ENCODE results near the gene ULK1. TPM values are rescaled to one million over a fixed set of nuclear protein-coding genes. Genes with fewer than 3 reads are reported as not detected.

Gene ULK1
- total and polyA plus RNA-seq, 2 donors (not counting 1 experiment from before 2014, with no cell fraction given) = 3.3 to 14.9 TPM

DNA sequence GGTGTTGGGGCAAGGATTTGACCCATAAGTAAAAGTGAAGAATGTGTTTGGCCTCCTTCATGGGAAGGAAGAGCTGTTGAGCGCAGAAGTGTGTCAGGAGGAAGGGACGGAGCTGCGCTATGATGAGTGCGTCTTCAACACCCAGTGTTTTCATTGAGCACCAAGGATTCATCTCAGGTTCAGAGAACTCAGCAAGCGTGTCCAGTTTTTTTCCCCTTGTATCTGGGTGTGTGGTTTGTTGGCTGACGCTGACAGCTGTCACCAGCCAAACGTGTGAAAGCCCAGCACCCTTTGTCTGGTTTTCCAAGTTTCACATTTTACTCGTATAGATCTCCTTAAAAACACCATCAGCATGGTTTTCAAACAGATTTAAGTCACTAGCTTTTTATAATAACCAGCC, 67.6 kb downstream of the ULK1 start:
- Histone ChIP-seq H4K20me1 (ENCODE audit: control insufficient read depth, extremely low read depth, insufficient read depth, low read length) (no peaks in the 10 kb centered on the region), H3K27me3 (ENCODE audit: control insufficient read depth, insufficient read depth, low read length) (no peaks in the 10 kb centered on the region), H3K27ac (ENCODE audit: insufficient read depth, low read length) (no peak overlapping the region), H3K9ac (ENCODE audit: insufficient read depth, low read length) (no peak overlapping the region), H3K4me1 (ENCODE audit: control insufficient read depth, extremely low read depth, insufficient read depth, low read length) (no peaks in the 10 kb centered on the region), H3K36me3 (ENCODE audit: control insufficient read depth, insufficient read depth, low read length) (no peaks in the 10 kb centered on the region), H3K4me3 (replicated peaks in 1 of 4; ENCODE audit: control extremely low read depth in 1 of 4, insufficient read depth in 1 of 4, low read depth in 3 of 4, low read length in 4 of 4) (no peak overlapping the region), H2AFZ (ENCODE audit: low read length) (no peak overlapping the region), H3K9me3 (ENCODE audit: control insufficient read depth, insufficient read depth, low read depth, low read length) (no peaks in the 10 kb centered on the region), H3K4me2 (ENCODE audit: extremely low read depth, insufficient read depth, low read length) (no peak overlapping the region), H3K79me2 (ENCODE audit: control insufficient read depth, insufficient read depth, low read length) (peaks cover 55% of the 10 kb centered on the region)
- DNase-seq (ENCODE audit: low read depth in 2 of 2) = no peak
- no peak for TF ChIP-seq EZH2 (IDR thresholded peaks at IDR 0.05; ENCODE audit: low read length, missing control alignments)
- TF ChIP-seq, protein P1, sequence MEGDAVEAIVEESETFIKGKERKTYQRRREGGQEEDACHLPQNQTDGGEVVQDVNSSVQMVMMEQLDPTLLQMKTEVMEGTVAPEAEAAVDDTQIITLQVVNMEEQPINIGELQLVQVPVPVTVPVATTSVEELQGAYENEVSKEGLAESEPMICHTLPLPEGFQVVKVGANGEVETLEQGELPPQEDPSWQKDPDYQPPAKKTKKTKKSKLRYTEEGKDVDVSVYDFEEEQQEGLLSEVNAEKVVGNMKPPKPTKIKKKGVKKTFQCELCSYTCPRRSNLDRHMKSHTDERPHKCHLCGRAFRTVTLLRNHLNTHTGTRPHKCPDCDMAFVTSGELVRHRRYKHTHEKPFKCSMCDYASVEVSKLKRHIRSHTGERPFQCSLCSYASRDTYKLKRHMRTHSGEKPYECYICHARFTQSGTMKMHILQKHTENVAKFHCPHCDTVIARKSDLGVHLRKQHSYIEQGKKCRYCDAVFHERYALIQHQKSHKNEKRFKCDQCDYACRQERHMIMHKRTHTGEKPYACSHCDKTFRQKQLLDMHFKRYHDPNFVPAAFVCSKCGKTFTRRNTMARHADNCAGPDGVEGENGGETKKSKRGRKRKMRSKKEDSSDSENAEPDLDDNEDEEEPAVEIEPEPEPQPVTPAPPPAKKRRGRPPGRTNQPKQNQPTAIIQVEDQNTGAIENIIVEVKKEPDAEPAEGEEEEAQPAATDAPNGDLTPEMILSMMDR (conservative IDR thresholded peaks at IDR 0.05 in 1 of 2, IDR thresholded peaks at IDR 0.05 in 1 of 2; ENCODE audit: low read depth in 1 of 2, low read length in 2 of 2) = no peak

DNA sequence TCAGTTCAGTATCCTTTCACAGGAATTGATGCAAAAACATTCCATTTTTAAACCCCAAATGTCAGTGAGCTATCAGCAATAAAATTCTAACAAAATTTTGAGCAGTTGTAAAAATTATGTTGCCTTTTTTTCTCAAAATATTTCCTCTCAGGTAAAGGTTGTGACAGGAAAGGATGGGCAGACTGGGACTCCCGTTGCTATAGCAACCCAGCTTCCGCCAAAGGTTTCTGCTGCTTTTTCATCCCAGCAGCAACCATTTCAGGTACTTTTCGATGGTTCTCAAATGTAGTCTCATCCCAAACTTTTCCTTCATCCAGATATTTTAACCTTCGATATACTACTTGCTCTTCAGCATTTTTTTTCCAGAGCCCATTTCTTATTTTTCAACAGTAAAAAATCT, 69.0 kb downstream of the ULK1 start:
- no peaks in the 10 kb centered on the region for H3K27me3 ChIP-seq (ENCODE audit: control insufficient read depth, insufficient read depth, low read length)
- H3K9ac ChIP-seq (ENCODE audit: insufficient read depth, low read length) = no peak overlapping the region
- H3K4me1 ChIP-seq (ENCODE audit: control insufficient read depth, extremely low read depth, insufficient read depth, low read length) = no peaks in the 10 kb centered on the region
- TF ChIP-seq, protein P1 (conservative IDR thresholded peaks at IDR 0.05 in 1 of 2, IDR thresholded peaks at IDR 0.05 in 1 of 2; ENCODE audit: low read depth in 1 of 2, low read length in 2 of 2) = no peak
- H3K36me3 ChIP-seq (ENCODE audit: control insufficient read depth, insufficient read depth, low read length) = no peaks in the 10 kb centered on the region
- no peaks in the 10 kb centered on the region for H3K9me3 ChIP-seq (ENCODE audit: control insufficient read depth, insufficient read depth, low read depth, low read length)
- H3K27ac ChIP-seq (ENCODE audit: insufficient read depth, low read length) = no peak overlapping the region
- H3K79me2 ChIP-seq (ENCODE audit: control insufficient read depth, insufficient read depth, low read length) = peaks cover 54% of the 10 kb centered on the region
- no peak overlapping the region for H3K4me2 ChIP-seq (ENCODE audit: extremely low read depth, insufficient read depth, low read length)
- no peak overlapping the region for H3K4me3 ChIP-seq (replicated peaks in 1 of 4; ENCODE audit: control extremely low read depth in 1 of 4, insufficient read depth in 1 of 4, low read depth in 3 of 4, low read length in 4 of 4)
- no peak overlapping the region for H2AFZ ChIP-seq (ENCODE audit: low read length)
- DNase-seq (ENCODE audit: low read depth in 2 of 2) = no peak
- H4K20me1 ChIP-seq (ENCODE audit: control insufficient read depth, extremely low read depth, insufficient read depth, low read length) = no peaks in the 10 kb centered on the region

DNA sequence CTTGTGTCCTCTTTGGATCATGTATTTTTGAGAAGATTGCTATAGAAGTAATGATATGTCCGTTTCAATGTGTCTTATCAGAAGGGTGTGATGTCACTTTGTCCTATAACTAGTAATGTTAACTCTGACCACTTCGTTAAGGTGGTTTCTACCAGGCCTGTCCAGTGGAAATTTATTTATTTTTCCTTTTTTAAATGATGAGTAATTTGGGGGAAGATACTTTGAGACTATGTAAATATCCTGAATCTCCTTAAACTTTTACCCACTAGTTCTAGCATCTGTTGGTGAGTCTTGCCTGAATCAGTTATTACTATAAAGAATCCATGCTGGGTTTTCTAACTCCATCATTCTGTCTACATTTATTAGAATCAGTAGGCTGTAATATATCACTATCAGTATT, 70.7 kb downstream of the ULK1 start:
- Histone ChIP-seq H3K27ac (ENCODE audit: insufficient read depth, low read length) (no peak overlapping the region), H3K27me3 (ENCODE audit: control insufficient read depth, insufficient read depth, low read length) (no peaks in the 10 kb centered on the region), H3K9me3 (ENCODE audit: control insufficient read depth, insufficient read depth, low read depth, low read length) (no peaks in the 10 kb centered on the region), H3K36me3 (ENCODE audit: control insufficient read depth, insufficient read depth, low read length) (no peaks in the 10 kb centered on the region), H3K4me3 (replicated peaks in 1 of 4; ENCODE audit: control extremely low read depth in 1 of 4, insufficient read depth in 1 of 4, low read depth in 3 of 4, low read length in 4 of 4) (no peak overlapping the region), H2AFZ (ENCODE audit: low read length) (no peak overlapping the region), H3K9ac (ENCODE audit: insufficient read depth, low read length) (no peak overlapping the region), H3K79me2 (ENCODE audit: control insufficient read depth, insufficient read depth, low read length) (peaks cover 54% of the 10 kb centered on the region), H4K20me1 (ENCODE audit: control insufficient read depth, extremely low read depth, insufficient read depth, low read length) (no peaks in the 10 kb centered on the region), H3K4me2 (ENCODE audit: extremely low read depth, insufficient read depth, low read length) (no peak overlapping the region), H3K4me1 (ENCODE audit: control insufficient read depth, extremely low read depth, insufficient read depth, low read length) (no peaks in the 10 kb centered on the region)
- DNase-seq (ENCODE audit: low read depth in 2 of 2) = peak; percentile 11 to 22
- no peak for TF ChIP-seq EZH2 (IDR thresholded peaks at IDR 0.05; ENCODE audit: low read length, missing control alignments)
- TF ChIP-seq, protein P1 (conservative IDR thresholded peaks at IDR 0.05 in 1 of 2, IDR thresholded peaks at IDR 0.05 in 1 of 2; ENCODE audit: low read depth in 1 of 2, low read length in 2 of 2) = no peak
